Activated CD4-positive, alpha-beta T cell treated with anti-CD3 and anti-CD28 coated beads for 36 hours (primary cell): ENCODE data around the gene SLC10A7. TPM values are rescaled to one million over a fixed set of nuclear protein-coding genes. Genes with fewer than 3 reads are reported as not detected.

Source experiments
- ATAC-seq: fragments of 200-7000 bp; cut with Tn5 transposase; one replicate; pipeline ENCODE4 v1.10.0; 2021; ENCODE audit warnings: mild to moderate bottlenecking, moderate library complexity
- CTCF ChIA-PET: fragments of 350-600 bp; sonication (Branson Sonifier 250); formaldehyde crosslinking; loops from one replicate; lab custom pipeline; 2021; ENCODE audit warnings: antibody characterized with exemption; lab: Charles Lee
- POLR2A ChIA-PET: fragments of 350-600 bp; sonication (Branson Sonifier 250); formaldehyde crosslinking; loops from one replicate; lab custom pipeline; 2021; ENCODE audit warnings: antibody characterized with exemption, inconsistent platforms; lab: Charles Lee
- DNase-seq: peaks from one replicate; pipeline ENCODE4 v3.0.0-alpha.2; 2020
- H3K27ac Mint-ChIP-seq: one replicate; pipeline ENCODE4 v1.8.0; 2021; ENCODE audit warnings: mixed read lengths
- H3K27me3 Mint-ChIP-seq: one replicate; pipeline ENCODE4 v1.8.0; 2021; ENCODE audit warnings: mixed read lengths
- H3K36me3 Mint-ChIP-seq: one replicate; pipeline ENCODE4 v1.8.0; 2021; ENCODE audit warnings: low read depth, mixed read lengths
- H3K4me1 Mint-ChIP-seq: one replicate; pipeline ENCODE4 v1.8.0; 2021; ENCODE audit warnings: mixed read lengths
- H3K4me3 Mint-ChIP-seq: one replicate; pipeline ENCODE4 v1.8.0; 2021; ENCODE audit warnings: mild to moderate bottlenecking, moderate library complexity, mixed read lengths
- H3K9me3 Mint-ChIP-seq: one replicate; pipeline ENCODE4 v1.8.0; 2021; ENCODE audit warnings: low read depth, mixed read lengths
- intact Hi-C, 2 experiments: fragments of 100-400 bp; cut with DNase I in 1 of 2; cut with micrococcal nuclease in 1 of 2; formaldehyde crosslinking; loops; one replicate each; pipeline versions ENCODE4 v1.14.2 to v1.15.1; 2022 to 2024; cut with DNase I, micrococcal nuclease
- total RNA-seq, 2 experiments: library from RNA; stranded (reverse); gene quantifications; one replicate each; pipeline ENCODE4 v1.2.3, GENCODE V29; 2021

SLC10A7 gene
- total RNA-seq, 2 experiments from 2014 or later: 16.5 to 19.2 TPM

- CTCF ChIA-PET: no interaction called here
- DNase-seq (no peak), ATAC-seq (no peak)
- H3K4me3 Mint-ChIP-seq: no peak overlapping the region
- H3K9me3 Mint-ChIP-seq: no peaks in the 10 kb centered on the region
- no peaks in the 10 kb centered on the region for H3K27me3 Mint-ChIP-seq
- peaks cover 5% of the 10 kb centered on the region for H3K36me3 Mint-ChIP-seq
- intact Hi-C loops: no loop called here
- H3K4me1 Mint-ChIP-seq: no peaks in the 10 kb centered on the region
- H3K27ac Mint-ChIP-seq: no peak overlapping the region
- POLR2A ChIA-PET: no interaction called here
These were observed 211.3 kb downstream of the SLC10A7 start for GRCh38 chr4:146310319-146311021.

GRCh38 chr4:146308951-146309350, 212.8 kb downstream of the SLC10A7 start:
- DNase-seq: no peak
- Mint-ChIP-seq H3K4me3 (no peak overlapping the region), H3K36me3 (peaks cover 10% of the 10 kb centered on the region), H3K27me3 (no peaks in the 10 kb centered on the region), H3K4me1 (no peaks in the 10 kb centered on the region), H3K9me3 (peaks cover 2% of the 10 kb centered on the region), H3K27ac (no peak overlapping the region)
- ATAC-seq: no peak
- intact Hi-C loops: no loop called here
- POLR2A ChIA-PET: no interaction called here
- CTCF ChIA-PET: no interaction called here

- Mint-ChIP-seq H3K4me1 (no peaks in the 10 kb centered on the region), H3K9me3 (peaks cover 2% of the 10 kb centered on the region), H3K27ac (no peak overlapping the region), H3K27me3 (no peaks in the 10 kb centered on the region), H3K4me3 (no peak overlapping the region), H3K36me3 (peaks cover 10% of the 10 kb centered on the region)
- ChIA-PET CTCF (no interaction called here), POLR2A (no interaction called here)
- DNase-seq (no peak), ATAC-seq (no peak)
- intact Hi-C loops: no loop called here
These were observed 218.9 kb downstream of the SLC10A7 start for GRCh38 chr4:146302822-146303221.

- DNase-seq: no peak
- Mint-ChIP-seq H3K4me1 (no peaks in the 10 kb centered on the region), H3K36me3 (peaks cover 3% of the 10 kb centered on the region), H3K4me3 (no peak overlapping the region), H3K9me3 (peaks cover 2% of the 10 kb centered on the region), H3K27ac (no peak overlapping the region), H3K27me3 (no peaks in the 10 kb centered on the region)
- intact Hi-C loops: no loop called here
- ChIA-PET POLR2A (no interaction called here), CTCF (interaction anchor here (0.6 kb wide), 1 partner anchor 769 kb away, joined by 3 read pairs; no protein-coding TSS in a partner anchor)
- ATAC-seq: no peak
These were observed 222.1 kb downstream of the SLC10A7 start for GRCh38 chr4:146299607-146300006.

GRCh38 chr4:146294776-146295175, 227.0 kb downstream of the SLC10A7 start:
- Mint-ChIP-seq H3K9me3 (no peaks in the 10 kb centered on the region), H3K4me1 (no peaks in the 10 kb centered on the region), H3K36me3 (peaks cover 8% of the 10 kb centered on the region), H3K27me3 (no peaks in the 10 kb centered on the region), H3K27ac (no peak overlapping the region), H3K4me3 (no peak overlapping the region)
- intact Hi-C loops: no loop called here
- POLR2A ChIA-PET: no interaction called here
- CTCF ChIA-PET: no interaction called here
- ATAC-seq (no peak), DNase-seq (no peak)

GRCh38 chr4:146292508-146292907, 229.2 kb downstream of the SLC10A7 start:
- POLR2A ChIA-PET: no interaction called here
- intact Hi-C loops: no loop called here
- Mint-ChIP-seq H3K4me1 (no peaks in the 10 kb centered on the region), H3K27me3 (no peaks in the 10 kb centered on the region), H3K27ac (no peak overlapping the region), H3K4me3 (no peak overlapping the region), H3K36me3 (peaks cover 9% of the 10 kb centered on the region), H3K9me3 (no peaks in the 10 kb centered on the region)
- CTCF ChIA-PET: interaction anchor here (1.1 kb wide), 1 partner anchor 54 kb away, joined by 4 read pairs; no protein-coding TSS in a partner anchor
- no peak for ATAC-seq
- no peak for DNase-seq

- DNase-seq (no peak), ATAC-seq (no peak)
- ChIA-PET CTCF (interaction anchor here (0.6 to 1.1 kb wide), 2 partner anchors 16 to 548 kb away, joined by 3 read pairs; no protein-coding TSS in a partner anchor), POLR2A (no interaction called here)
- H3K27ac Mint-ChIP-seq: no peak overlapping the region
- peaks cover 9% of the 10 kb centered on the region for H3K36me3 Mint-ChIP-seq
- intact Hi-C loops: no loop called here
- H3K4me3 Mint-ChIP-seq: no peak overlapping the region
- H3K9me3 Mint-ChIP-seq: no peaks in the 10 kb centered on the region
- H3K4me1 Mint-ChIP-seq: no peaks in the 10 kb centered on the region
- no peaks in the 10 kb centered on the region for H3K27me3 Mint-ChIP-seq
These were observed 230.4 kb downstream of the SLC10A7 start for GRCh38 chr4:146291313-146291712.

GRCh38 chr4:146288193-146288592, 233.5 kb downstream of the SLC10A7 start:
- ChIA-PET CTCF (no interaction called here), POLR2A (no interaction called here)
- no peaks in the 10 kb centered on the region for H3K27me3 Mint-ChIP-seq
- no peaks in the 10 kb centered on the region for H3K9me3 Mint-ChIP-seq
- ATAC-seq: no peak
- no peak for DNase-seq
- H3K4me1 Mint-ChIP-seq: no peaks in the 10 kb centered on the region
- H3K4me3 Mint-ChIP-seq: no peak overlapping the region
- H3K36me3 Mint-ChIP-seq: peaks cover 9% of the 10 kb centered on the region
- H3K27ac Mint-ChIP-seq: no peak overlapping the region
- intact Hi-C loops: no loop called here

- ChIA-PET POLR2A (no interaction called here), CTCF (interaction anchor here (1.0 kb wide), 1 partner anchor 14 kb away, joined by 3 read pairs; no protein-coding TSS in a partner anchor)
- no peak overlapping the region for H3K27ac Mint-ChIP-seq
- DNase-seq: no peak
- intact Hi-C loops: no loop called here
- H3K36me3 Mint-ChIP-seq: peaks cover 2% of the 10 kb centered on the region
- no peak for ATAC-seq
- H3K4me3 Mint-ChIP-seq: no peak overlapping the region
- no peaks in the 10 kb centered on the region for H3K9me3 Mint-ChIP-seq
- no peaks in the 10 kb centered on the region for H3K4me1 Mint-ChIP-seq
- no peaks in the 10 kb centered on the region for H3K27me3 Mint-ChIP-seq
These were observed 236.7 kb downstream of the SLC10A7 start for GRCh38 chr4:146285037-146285436.

- intact Hi-C loops: no loop called here
- DNase-seq (no peak), ATAC-seq (no peak)
- Mint-ChIP-seq H3K36me3 (peaks cover 2% of the 10 kb centered on the region), H3K27me3 (no peaks in the 10 kb centered on the region), H3K27ac (no peak overlapping the region), H3K9me3 (no peaks in the 10 kb centered on the region), H3K4me1 (no peaks in the 10 kb centered on the region), H3K4me3 (no peak overlapping the region)
- ChIA-PET CTCF (interaction anchor here (1.0 kb wide), 1 partner anchor 13 kb away, joined by 3 read pairs; no protein-coding TSS in a partner anchor), POLR2A (no interaction called here)
These were observed 237.7 kb downstream of the SLC10A7 start for GRCh38 chr4:146283758-146284651.

- H3K27ac Mint-ChIP-seq: no peak overlapping the region
- ChIA-PET POLR2A (no interaction called here), CTCF (interaction anchor here (0.8 to 1.3 kb wide), 2 partner anchors 23 to 741 kb away, joined by 3 read pairs; no protein-coding TSS in a partner anchor)
- no peak for ATAC-seq
- H3K4me1 Mint-ChIP-seq: no peaks in the 10 kb centered on the region
- no peaks in the 10 kb centered on the region for H3K36me3 Mint-ChIP-seq
- no peaks in the 10 kb centered on the region for H3K27me3 Mint-ChIP-seq
- intact Hi-C loops: no loop called here
- DNase-seq: no peak
- H3K9me3 Mint-ChIP-seq: no peaks in the 10 kb centered on the region
- H3K4me3 Mint-ChIP-seq: no peak overlapping the region
These were observed 239.1 kb downstream of the SLC10A7 start for GRCh38 chr4:146282657-146283056.
